Epithelial cell of prostate (primary cell): ENCODE data around the gene LPIN2.
"Not testable (repeated sequence)": the region's sequence is repeated elsewhere in the genome, so short reads cannot be mapped to it uniquely, and the experiment has no call there.

ENCODE experiments used
- DNase-seq: peaks from one replicate; pipeline ENCODE4 v3.0.0-alpha.2; 2011; ENCODE audit warnings: low read depth, low spot score
- H3K27ac ChIP-seq: fragments of 450-650 bp; 2 replicates; pipeline ENCODE4 v1.5.1; 2017; ENCODE audit warnings: mild to moderate bottlenecking

Gene LPIN2

GRCh38 chr18:3013024-3013804 lies at the start of gene LPIN2:
TSS of gene LPIN2 (minus strand) at chr18:3013144. CDS start at chr18:2960840, 52,304 bp downstream.
- DNase-seq, result peak; percentile 46

GRCh38 chr18:3061581-3062312 lies 48.8 kb upstream of the LPIN2 start:
- DNase-seq, result no peak
- no peak overlapping the region for H3K27ac ChIP-seq

More at GRCh38 chr18:3013024-3013804, at the start of gene LPIN2:
- H3K27ac ChIP-seq, result no peak within 1 kb of the TSS

GRCh38 chr18:3060667-3061580 lies 48.0 kb upstream of the LPIN2 start:
- H3K27ac ChIP-seq, result no peak overlapping the region
- no peak for DNase-seq

- no peak overlapping the region for H3K27ac ChIP-seq
- no peak for DNase-seq
Observed at GRCh38 chr18:3059272-3059671, 46.3 kb upstream of the LPIN2 start.

- DNase-seq, result no peak
- no peak overlapping the region for H3K27ac ChIP-seq
Observed at GRCh38 chr18:3058328-3059191, 45.6 kb upstream of the LPIN2 start.

- no peak overlapping the region for H3K27ac ChIP-seq
- no peak for DNase-seq
Observed at GRCh38 chr18:3057526-3057925, 44.6 kb upstream of the LPIN2 start.

- no peak overlapping the region for H3K27ac ChIP-seq
Observed at GRCh38 chr18:3056311-3056710, 43.4 kb upstream of the LPIN2 start.

GRCh38 chr18:3055816-3056215 lies 42.9 kb upstream of the LPIN2 start:
- DNase-seq, result no peak
- H3K27ac ChIP-seq, result no peak overlapping the region

More at GRCh38 chr18:3056311-3056710, 43.4 kb upstream of the LPIN2 start:
- DNase-seq, result no peak

- no peak overlapping the region for H3K27ac ChIP-seq
- no peak for DNase-seq
Observed at GRCh38 chr18:3055186-3055728, 42.3 kb upstream of the LPIN2 start.

GRCh38 chr18:3054780-3055179 lies 41.8 kb upstream of the LPIN2 start:
- no peak for DNase-seq
- no peak overlapping the region for H3K27ac ChIP-seq

- no peak overlapping the region for H3K27ac ChIP-seq
- DNase-seq, result no peak
Observed at GRCh38 chr18:3054214-3054613, 41.3 kb upstream of the LPIN2 start.

- DNase-seq, result no peak
- H3K27ac ChIP-seq, result no peak overlapping the region
Observed at GRCh38 chr18:3053081-3053480, 40.1 kb upstream of the LPIN2 start.

- peak overlapping the region; percentile 22 for H3K27ac ChIP-seq
- no peak for DNase-seq
Observed at GRCh38 chr18:3052411-3052758, 39.4 kb upstream of the LPIN2 start.

- H3K27ac ChIP-seq, result peak overlapping the region; percentile 22
- peak; percentile 41 for DNase-seq
Observed at GRCh38 chr18:3051718-3052410, 38.9 kb upstream of the LPIN2 start.

- not testable (repeated sequence) for H3K27ac ChIP-seq, DNase-seq
Observed at GRCh38 chr18:3049897-3050454, 37.0 kb upstream of the LPIN2 start.

- DNase-seq, result no peak
Observed at GRCh38 chr18:3048820-3049349, 35.9 kb upstream of the LPIN2 start.

GRCh38 chr18:3048121-3048520 lies 35.2 kb upstream of the LPIN2 start:
- no peak overlapping the region for H3K27ac ChIP-seq
- no peak for DNase-seq

More at GRCh38 chr18:3048820-3049349, 35.9 kb upstream of the LPIN2 start:
- H3K27ac ChIP-seq, result no peak overlapping the region

- H3K27ac ChIP-seq, result no peak overlapping the region
- DNase-seq, result no peak
Observed at GRCh38 chr18:3046216-3046808, 33.4 kb upstream of the LPIN2 start.
